Measurements from ENCODE around the gene STK32B. TPM values are rescaled to one million over a fixed set of nuclear protein-coding genes. Genes with fewer than 3 reads are reported as not detected.

STK32B gene
- total and polyA plus RNA-seq, 8 donors, result 0.61 to 5.5 (median 3.1) TPM

DNA sequence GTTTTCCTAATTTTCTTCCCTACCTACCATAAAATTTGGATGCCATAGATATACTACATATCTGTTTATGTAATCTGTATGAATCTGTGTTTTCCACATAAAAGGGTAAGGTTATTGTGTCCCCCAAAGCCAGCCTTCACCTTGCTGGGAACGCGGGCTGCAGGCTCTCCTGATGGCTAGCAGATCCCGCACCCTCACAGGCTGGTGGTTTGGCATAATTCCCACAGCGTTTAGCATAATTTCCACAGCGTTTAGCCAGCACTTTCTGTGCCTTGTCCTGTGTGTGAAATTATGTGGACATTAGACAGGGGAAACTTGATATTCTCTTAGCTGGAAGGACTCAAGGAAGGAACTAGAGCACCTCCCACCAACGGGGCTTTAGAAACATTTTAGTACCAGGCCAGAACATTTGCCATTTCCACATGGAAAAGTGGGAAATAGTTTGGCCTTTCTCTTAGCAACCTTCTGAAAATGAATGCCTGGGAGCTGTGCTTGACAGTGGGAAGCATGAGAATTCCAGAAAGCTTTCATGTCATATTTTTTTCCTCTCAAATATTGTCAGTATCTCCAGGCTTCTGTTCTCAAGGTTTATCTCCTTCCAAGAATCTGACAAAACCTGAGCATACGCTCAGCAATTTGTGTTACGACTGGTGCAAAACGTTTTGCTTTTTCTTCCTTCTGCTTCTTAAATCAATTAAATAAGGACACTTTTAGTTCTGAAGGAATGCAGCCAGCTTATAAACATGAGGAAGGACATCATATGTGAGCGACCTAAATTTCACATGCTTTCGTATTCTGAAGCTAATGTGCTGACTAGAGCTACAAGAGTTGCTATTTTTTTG lies 67.9 kb downstream of the STK32B start:
- WGBS, 5 donors, result 36 to 54% (median 39%) methylated on average over 11 of the region's 11 CpGs
- intact Hi-C loops (cut with DNase I; ENCODE audit: low total_unique reads), result no loop called here

DNA sequence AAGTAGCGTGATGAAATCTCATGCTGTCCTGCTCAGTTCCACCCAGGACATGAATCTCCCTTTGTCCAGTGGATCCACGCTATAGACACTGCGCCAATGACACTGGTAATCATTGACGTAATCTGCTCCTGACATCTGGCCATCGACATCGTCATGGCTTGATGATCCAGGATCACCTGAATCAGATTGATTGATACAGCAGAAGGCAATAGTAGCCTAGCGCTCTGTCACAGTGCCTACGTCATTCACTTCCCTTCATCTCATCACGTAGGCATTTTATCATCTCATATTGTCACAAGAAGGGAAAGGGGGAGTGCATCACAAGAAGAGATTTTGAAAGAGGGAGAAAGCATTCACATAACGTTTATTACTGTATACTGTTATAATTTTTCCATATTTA lies 68.8 kb downstream of the STK32B start:
- Histone ChIP-seq H3K27ac (no peak overlapping the region), H3K36me3 (no peaks in the 10 kb centered on the region), H3K9me3 (no peaks in the 10 kb centered on the region), H3K4me3 (no peak overlapping the region), H3K27me3 (no peaks in the 10 kb centered on the region), H3K4me1 (peaks cover 0 to 10% (median 5%) of the 10 kb centered on the region in 4 donors)
- 89 to 93% (median 90%) methylated on average over 10 of the region's 10 CpGs for WGBS, 5 donors
- intact Hi-C loops (cut with DNase I; ENCODE audit: low total_unique reads), result no loop called here
- TF ChIP-seq POLR2AphosphoS5 (IDR thresholded peaks at IDR 0.05), result no peak
- TF ChIP-seq EP300 (IDR thresholded peaks at IDR 0.05), result no peak
- TF ChIP-seq, protein P1, sequence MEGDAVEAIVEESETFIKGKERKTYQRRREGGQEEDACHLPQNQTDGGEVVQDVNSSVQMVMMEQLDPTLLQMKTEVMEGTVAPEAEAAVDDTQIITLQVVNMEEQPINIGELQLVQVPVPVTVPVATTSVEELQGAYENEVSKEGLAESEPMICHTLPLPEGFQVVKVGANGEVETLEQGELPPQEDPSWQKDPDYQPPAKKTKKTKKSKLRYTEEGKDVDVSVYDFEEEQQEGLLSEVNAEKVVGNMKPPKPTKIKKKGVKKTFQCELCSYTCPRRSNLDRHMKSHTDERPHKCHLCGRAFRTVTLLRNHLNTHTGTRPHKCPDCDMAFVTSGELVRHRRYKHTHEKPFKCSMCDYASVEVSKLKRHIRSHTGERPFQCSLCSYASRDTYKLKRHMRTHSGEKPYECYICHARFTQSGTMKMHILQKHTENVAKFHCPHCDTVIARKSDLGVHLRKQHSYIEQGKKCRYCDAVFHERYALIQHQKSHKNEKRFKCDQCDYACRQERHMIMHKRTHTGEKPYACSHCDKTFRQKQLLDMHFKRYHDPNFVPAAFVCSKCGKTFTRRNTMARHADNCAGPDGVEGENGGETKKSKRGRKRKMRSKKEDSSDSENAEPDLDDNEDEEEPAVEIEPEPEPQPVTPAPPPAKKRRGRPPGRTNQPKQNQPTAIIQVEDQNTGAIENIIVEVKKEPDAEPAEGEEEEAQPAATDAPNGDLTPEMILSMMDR (IDR thresholded peaks at IDR 0.05), result no peak
- DNase-seq, result no peak

More for the DNA sequence above, 67.9 kb downstream of the STK32B start:
- DNase-seq, result no peak
- TF ChIP-seq POLR2AphosphoS5 (IDR thresholded peaks at IDR 0.05), result no peak
- TF ChIP-seq, protein P1 (IDR thresholded peaks at IDR 0.05), result no peak
- TF ChIP-seq EP300 (IDR thresholded peaks at IDR 0.05), result no peak
- TF ChIP-seq POLR2A (IDR thresholded peaks at IDR 0.05), result no peak
- Histone ChIP-seq H3K36me3 (no peaks in the 10 kb centered on the region), H3K27ac (no peak overlapping the region), H3K4me1 (peaks cover 0 to 17% (median 5%) of the 10 kb centered on the region in 4 donors), H3K27me3 (no peaks in the 10 kb centered on the region), H3K9me3 (no peaks in the 10 kb centered on the region), H3K4me3 (no peak overlapping the region)

DNA sequence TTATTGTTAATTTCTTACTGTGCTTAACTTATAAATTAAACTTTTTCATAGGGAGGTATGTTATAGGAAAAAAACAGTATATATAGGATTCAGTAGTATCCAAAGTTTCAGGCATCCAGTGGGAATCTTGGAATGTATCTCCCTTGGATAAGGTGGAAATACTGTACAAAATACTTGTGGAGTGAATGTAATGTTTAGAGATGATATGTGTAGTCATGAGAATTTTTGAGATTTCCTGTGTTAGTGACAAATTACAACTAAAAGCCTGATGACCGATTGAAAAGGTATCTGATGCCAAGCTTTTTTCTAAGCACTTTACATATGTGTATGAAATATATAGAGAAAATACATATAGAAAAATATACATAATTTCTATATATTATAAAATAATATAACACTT lies 69.2 kb downstream of the STK32B start:
- Histone ChIP-seq H3K4me3 (no peak overlapping the region), H3K27me3 (no peaks in the 10 kb centered on the region), H3K4me1 (peaks cover 0 to 10% (median 5%) of the 10 kb centered on the region in 4 donors), H3K36me3 (no peaks in the 10 kb centered on the region), H3K9me3 (no peaks in the 10 kb centered on the region), H3K27ac (no peak overlapping the region)
- WGBS, 5 donors, result 83 to 100% (median 91%) methylated on average over 1 of the region's 1 CpG
- intact Hi-C loops (cut with DNase I; ENCODE audit: low total_unique reads), result no loop called here
- no peak for DNase-seq
- no peak for TF ChIP-seq EP300 (IDR thresholded peaks at IDR 0.05)
- TF ChIP-seq POLR2A (IDR thresholded peaks at IDR 0.05), result no peak
- TF ChIP-seq, protein P1 (IDR thresholded peaks at IDR 0.05), result no peak
- TF ChIP-seq POLR2AphosphoS5 (IDR thresholded peaks at IDR 0.05), result no peak

DNA sequence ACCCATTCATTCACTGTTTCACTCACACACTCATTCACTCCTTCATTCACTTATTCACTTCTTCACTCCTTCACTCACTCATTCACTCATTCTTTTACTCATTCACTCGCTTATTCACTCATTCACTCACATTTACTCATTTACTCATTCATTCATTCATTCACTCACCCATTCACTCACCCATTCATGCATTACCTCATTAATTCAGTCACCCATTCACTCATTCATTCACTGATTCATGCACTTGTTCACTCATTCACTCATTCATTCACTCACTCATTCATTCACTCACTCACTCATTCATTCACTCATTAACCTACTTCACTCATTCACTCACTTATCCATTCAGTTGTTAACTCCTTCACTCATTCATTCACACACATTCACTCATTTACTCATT lies 70.8 kb downstream of the STK32B start:
- TF ChIP-seq EP300 (IDR thresholded peaks at IDR 0.05) (no peak), POLR2AphosphoS5 (IDR thresholded peaks at IDR 0.05) (no peak), POLR2A (IDR thresholded peaks at IDR 0.05) (no peak)
- TF ChIP-seq, protein P1 (IDR thresholded peaks at IDR 0.05), result no peak
- H3K9me3 ChIP-seq, result no peaks in the 10 kb centered on the region
- no peak for DNase-seq
- no peak overlapping the region for H3K4me3 ChIP-seq
- WGBS, 5 donors, result 93 to 100% (median 94%) methylated on average over 1 of the region's 1 CpG
- intact Hi-C loops (cut with DNase I; ENCODE audit: low total_unique reads), result no loop called here
- H3K27me3 ChIP-seq, result no peaks in the 10 kb centered on the region
- H3K27ac ChIP-seq, result no peak overlapping the region
- peaks cover 0 to 16% (median 5%) of the 10 kb centered on the region in 4 donors for H3K4me1 ChIP-seq
- H3K36me3 ChIP-seq, result no peaks in the 10 kb centered on the region

All from stomach (tissue), 9 donors.